ENCODE results near the gene SIT1.

The SIT1 gene

GRCh38 chr9:35650341-35651158 lies at the start of gene SIT1:
Gene SIT1 (minus strand): TSS chr9:35650931. CDS start chr9:35650853, 78 bp downstream.
- Histone ChIP-seq H3K27ac (no peak within 1 kb of the TSS), H3K4me1 (ENCODE audit: low read depth, poor library complexity, severe bottlenecking) (peaks cover 16% of the 10 kb centered on the region), H2AFZ (ENCODE audit: low read depth) (no peak within 1 kb of the TSS), H3K79me2 (ENCODE audit: insufficient read depth, low read depth) (no peaks in the 10 kb centered on the region), H3K27me3 (ENCODE audit: insufficient read depth, low read depth) (no peaks in the 10 kb centered on the region), H4K20me1 (ENCODE audit: insufficient read depth) (no peaks in the 10 kb centered on the region), H3K4me3 (IDR thresholded peaks at IDR 0.05; ENCODE audit: insufficient read depth, low read depth, low read length) (no peak within 1 kb of the TSS), H3K4me2 (no peak within 1 kb of the TSS), H3K36me3 (ENCODE audit: insufficient read depth) (no peaks in the 10 kb centered on the region), H3K9ac (no peak within 1 kb of the TSS)
- TF ChIP-seq CTCF (conservative IDR thresholded peaks at IDR 0.05; ENCODE audit: low read depth, low read length), result no peak

GRCh38 chr9:35700031-35700430 lies 49.3 kb upstream of the SIT1 start:
- H3K79me2 ChIP-seq (ENCODE audit: insufficient read depth, low read depth), result no peaks in the 10 kb centered on the region
- no peaks in the 10 kb centered on the region for H3K27me3 ChIP-seq (ENCODE audit: insufficient read depth, low read depth)
- H2AFZ ChIP-seq (ENCODE audit: low read depth), result no peak overlapping the region
- H3K4me2 ChIP-seq, result no peak overlapping the region
- H3K4me3 ChIP-seq (IDR thresholded peaks at IDR 0.05; ENCODE audit: insufficient read depth, low read depth, low read length), result no peak overlapping the region
- no peaks in the 10 kb centered on the region for H3K4me1 ChIP-seq (ENCODE audit: low read depth, poor library complexity, severe bottlenecking)
- no peak overlapping the region for H3K9ac ChIP-seq
- no peaks in the 10 kb centered on the region for H4K20me1 ChIP-seq (ENCODE audit: insufficient read depth)
- TF ChIP-seq CTCF (conservative IDR thresholded peaks at IDR 0.05; ENCODE audit: low read depth, low read length), result no peak
- no peaks in the 10 kb centered on the region; the same call in 1 of the 2 replicates for H3K36me3 ChIP-seq (ENCODE audit: insufficient read depth)
- H3K27ac ChIP-seq, result no peak overlapping the region

GRCh38 chr9:35698231-35698630 lies 47.5 kb upstream of the SIT1 start:
- H3K79me2 ChIP-seq (ENCODE audit: insufficient read depth, low read depth), result no peaks in the 10 kb centered on the region
- H2AFZ ChIP-seq (ENCODE audit: low read depth), result no peak overlapping the region
- H3K4me1 ChIP-seq (ENCODE audit: low read depth, poor library complexity, severe bottlenecking), result no peaks in the 10 kb centered on the region
- TF ChIP-seq CTCF (conservative IDR thresholded peaks at IDR 0.05; ENCODE audit: low read depth, low read length), result no peak
- no peak overlapping the region for H3K4me2 ChIP-seq
- no peak overlapping the region for H3K9ac ChIP-seq
- no peaks in the 10 kb centered on the region for H3K27me3 ChIP-seq (ENCODE audit: insufficient read depth, low read depth)
- no peaks in the 10 kb centered on the region; the same call in 1 of the 2 replicates for H3K36me3 ChIP-seq (ENCODE audit: insufficient read depth)
- no peak overlapping the region for H3K27ac ChIP-seq
- no peaks in the 10 kb centered on the region for H4K20me1 ChIP-seq (ENCODE audit: insufficient read depth)
- H3K4me3 ChIP-seq (IDR thresholded peaks at IDR 0.05; ENCODE audit: insufficient read depth, low read depth, low read length), result no peak overlapping the region

GRCh38 chr9:35697486-35697885 lies 46.8 kb upstream of the SIT1 start:
- Histone ChIP-seq H3K4me3 (IDR thresholded peaks at IDR 0.05; ENCODE audit: insufficient read depth, low read depth, low read length) (no peak overlapping the region), H3K79me2 (ENCODE audit: insufficient read depth, low read depth) (no peaks in the 10 kb centered on the region), H3K4me2 (no peak overlapping the region), H3K27me3 (ENCODE audit: insufficient read depth, low read depth) (no peaks in the 10 kb centered on the region), H2AFZ (ENCODE audit: low read depth) (no peak overlapping the region), H3K36me3 (ENCODE audit: insufficient read depth) (no peaks in the 10 kb centered on the region; the same call in 1 of the 2 replicates), H3K27ac (no peak overlapping the region), H3K4me1 (ENCODE audit: low read depth, poor library complexity, severe bottlenecking) (no peaks in the 10 kb centered on the region), H4K20me1 (ENCODE audit: insufficient read depth) (no peaks in the 10 kb centered on the region), H3K9ac (no peak overlapping the region)
- TF ChIP-seq CTCF (conservative IDR thresholded peaks at IDR 0.05; ENCODE audit: low read depth, low read length), result no peak

All from KMS-11 (cell line).